ENCODE measurements around the gene PDP2.

Gene PDP2

GRCh38 chr16:66880288-66881013, at the start of gene PDP2:
TSS of gene PDP2 (plus strand) at chr16:66880515. CDS start at chr16:66884285, 3,770 bp downstream.
- DNase-seq, result peak; percentile 92

DNA sequence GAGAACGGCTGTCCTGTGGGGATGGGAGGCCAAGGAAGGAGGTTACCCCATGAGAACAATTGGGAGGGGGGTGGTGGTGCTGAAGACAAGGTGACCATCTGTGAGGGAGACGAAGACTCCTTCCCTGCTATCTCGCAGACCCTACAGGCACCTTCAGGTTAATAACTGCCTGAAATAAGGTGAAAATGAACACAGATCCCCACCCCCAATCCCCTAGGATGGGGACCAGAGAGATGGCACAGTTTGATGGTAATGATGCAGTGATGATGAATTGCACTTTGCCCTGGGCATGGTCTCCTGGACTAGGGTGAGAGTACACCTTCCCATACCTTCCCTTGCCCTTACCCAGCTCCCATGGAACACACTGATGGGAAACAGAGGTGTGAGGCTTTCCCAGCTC, 48.1 kb upstream of the PDP2 start:
- no peak for DNase-seq

DNA sequence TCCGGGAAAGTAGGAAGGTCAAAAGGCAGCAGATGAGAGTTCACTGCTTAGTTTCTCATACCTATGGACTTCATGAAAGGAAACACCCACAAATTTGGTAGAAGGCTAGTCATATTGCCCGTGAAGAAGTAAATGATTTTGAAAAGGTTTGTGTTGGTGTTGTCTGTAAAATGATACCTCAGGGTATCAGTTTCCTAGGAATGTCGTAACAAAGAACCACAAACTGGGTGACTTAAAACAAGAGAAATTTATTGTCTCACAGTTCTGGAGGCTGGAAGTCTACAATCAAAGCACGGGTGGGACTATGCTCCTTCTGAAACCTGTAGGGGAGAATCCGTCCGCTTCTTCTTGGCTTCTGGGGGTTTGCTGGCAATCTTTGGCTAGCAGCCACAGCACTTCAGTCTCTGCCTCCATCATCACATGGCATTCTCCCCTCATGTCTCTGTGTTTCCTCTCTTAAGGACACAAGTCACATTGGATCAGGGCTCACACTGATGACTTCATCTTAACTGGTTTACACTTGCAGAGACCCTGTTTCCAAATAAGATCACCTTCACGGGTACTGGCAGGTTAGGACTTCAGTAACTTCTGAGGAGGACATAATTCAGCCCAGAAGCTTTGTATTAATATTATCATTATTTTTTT, 47.5 kb upstream of the PDP2 start:
- peak; percentile 63 for DNase-seq

DNA sequence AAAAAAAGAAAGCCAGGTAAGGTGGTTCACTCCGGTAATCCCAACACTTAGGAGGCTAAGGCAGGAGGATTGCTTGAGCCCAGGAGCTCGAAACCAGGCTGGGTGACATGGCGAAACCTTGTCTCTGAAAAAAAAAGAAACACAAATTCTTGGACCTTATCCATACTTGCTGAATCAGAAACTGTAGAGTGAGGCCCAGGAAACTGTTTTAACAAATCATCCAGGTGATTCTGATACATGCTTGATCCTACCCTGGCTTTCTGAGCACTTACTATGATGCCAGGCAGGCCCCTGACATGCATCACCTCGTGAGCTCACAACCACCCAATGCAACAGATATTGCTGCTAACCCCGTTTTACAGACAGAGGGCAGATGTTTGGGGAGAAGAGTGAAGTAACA, 45.6 kb upstream of the PDP2 start:
- no peak for DNase-seq

DNA sequence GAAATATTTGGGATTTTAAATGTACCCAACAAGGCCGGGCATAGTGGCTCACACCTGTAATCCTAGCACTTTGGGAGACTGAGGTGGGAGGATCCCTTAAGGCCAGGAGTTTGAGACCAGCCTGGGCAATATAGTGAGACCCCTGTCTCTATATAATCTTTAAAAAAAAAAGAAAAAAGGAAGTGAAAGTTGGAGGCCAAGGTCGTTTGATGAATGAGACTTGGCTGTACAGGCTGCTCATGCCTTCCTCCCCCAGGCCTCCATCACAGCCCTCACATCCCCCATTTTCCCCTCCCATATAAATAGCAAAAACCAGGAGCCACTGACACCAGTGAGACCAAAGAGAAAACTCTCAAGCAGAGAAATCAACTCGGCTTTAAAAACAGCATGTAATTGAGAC, 39.4 kb upstream of the PDP2 start:
- DNase-seq, result no peak

DNA sequence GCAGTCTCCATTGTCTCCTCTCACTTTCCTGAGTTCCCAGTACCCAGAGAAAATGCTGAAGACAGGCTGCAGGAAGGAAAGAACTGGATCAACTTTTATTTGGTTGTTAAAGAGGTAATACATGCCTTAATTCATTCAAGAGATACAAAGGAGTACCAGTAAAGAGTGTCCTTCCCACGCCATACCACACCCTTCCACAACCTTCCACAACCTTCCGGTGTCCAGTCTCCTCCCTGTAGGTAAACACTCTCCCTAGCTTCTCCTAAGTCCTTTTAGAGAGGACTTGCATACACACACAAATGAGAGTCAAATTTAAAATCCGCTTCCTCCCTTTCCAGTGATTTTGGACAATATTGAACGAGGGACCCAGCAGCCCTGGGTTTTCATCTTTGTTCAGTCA, 38.9 kb upstream of the PDP2 start:
- DNase-seq, result no peak

DNA sequence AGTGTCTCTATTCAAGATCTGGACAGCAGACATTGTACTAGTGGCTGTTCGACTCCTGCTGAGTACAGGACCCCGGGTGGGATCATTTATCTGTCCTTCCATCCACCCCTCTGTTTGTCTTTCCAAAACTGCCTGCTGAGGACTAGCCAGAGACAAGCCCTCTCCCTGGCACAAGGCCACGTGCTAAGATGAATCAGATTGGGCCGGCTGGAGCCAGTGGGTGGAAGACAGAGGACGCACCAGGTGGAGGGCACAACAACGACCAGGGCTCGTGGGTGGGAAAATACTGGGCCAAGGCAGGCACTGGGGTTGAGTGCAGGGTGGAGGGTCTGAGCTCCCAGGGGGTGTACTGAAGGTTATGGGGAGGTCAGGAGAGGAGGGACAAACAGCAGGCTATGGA, 37.5 kb upstream of the PDP2 start:
- peak; percentile 15 for DNase-seq

DNA sequence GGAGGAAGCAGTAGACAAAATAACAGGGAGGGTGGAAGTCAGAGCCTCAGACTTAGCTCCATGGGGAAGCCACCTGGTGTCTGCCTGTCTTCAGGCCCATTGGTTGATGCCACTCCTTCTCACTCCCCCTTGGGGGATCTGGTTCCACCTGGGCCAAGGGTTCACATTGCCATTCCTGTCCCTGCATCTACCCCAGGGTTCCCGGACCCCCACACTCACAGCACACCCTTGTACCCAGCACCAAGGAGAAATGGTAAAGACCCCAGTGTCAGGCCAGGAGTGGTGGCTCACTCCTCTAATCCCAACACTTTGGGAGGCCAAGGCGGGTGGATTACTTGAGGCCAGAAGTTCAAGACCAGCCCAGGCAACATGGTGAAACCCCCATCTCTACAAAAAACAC, 37.1 kb upstream of the PDP2 start:
- no peak for DNase-seq

DNA sequence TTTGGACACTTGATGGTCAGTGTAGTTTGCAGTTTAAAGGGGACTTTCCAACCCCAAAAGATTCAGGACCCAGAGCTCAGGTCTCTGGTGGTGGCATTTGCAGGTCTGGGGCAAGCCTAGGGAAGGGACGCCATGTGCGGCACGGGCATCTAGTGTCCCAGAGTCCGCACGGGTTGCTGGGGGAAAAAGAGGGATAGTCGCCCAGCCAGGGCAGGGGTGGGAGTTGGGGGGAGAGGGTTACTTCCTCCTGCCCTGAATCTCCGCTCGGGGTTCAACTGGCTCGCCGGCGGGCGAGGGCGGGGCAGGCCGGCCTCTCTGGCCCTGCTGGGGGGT, 36.3 kb upstream of the PDP2 start:
- no peak for DNase-seq

DNA sequence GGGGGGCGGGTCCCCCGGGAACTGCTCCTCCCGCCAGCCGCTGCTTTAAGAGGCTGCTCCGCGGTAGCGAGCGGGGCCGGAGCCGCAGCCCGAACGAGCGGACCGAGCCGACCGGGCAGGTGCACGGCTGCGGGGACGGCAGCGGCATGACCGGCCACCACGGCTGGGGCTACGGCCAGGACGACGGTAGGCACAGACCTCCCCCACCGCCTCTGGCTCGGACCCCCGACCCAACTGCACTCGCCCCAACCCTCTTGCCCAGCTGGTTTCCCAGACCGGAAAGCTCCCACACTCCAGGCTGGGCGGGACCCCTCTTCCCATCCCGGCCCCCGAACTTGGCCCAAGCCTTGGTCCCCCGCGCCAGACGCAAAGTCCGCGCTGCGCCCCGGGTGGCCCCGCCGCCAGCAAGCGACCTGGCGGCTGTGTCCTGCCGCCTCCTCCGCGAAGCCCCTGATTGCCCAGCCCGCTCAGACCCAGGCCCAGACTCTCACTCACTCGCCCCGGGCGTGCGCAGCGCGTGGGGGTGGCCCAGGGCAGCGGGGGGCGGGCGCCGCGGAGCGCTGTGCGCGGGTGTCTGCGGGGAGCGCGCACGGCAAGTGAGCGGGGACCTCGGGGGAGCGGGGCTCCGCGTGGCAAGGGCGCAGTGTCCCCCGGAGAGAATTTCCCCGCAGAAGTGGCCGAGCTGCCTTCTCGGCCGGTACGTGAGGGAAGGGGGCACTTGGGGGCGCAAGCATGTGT, 35.8 kb upstream of the PDP2 start, which contains the start of gene CA7:
Gene CA7, plus strand, starts transcription at position 73 of the 738 bp plus-strand sequence. Its CDS starts 74 bp downstream, at position 147.
- no peak for DNase-seq

DNA sequence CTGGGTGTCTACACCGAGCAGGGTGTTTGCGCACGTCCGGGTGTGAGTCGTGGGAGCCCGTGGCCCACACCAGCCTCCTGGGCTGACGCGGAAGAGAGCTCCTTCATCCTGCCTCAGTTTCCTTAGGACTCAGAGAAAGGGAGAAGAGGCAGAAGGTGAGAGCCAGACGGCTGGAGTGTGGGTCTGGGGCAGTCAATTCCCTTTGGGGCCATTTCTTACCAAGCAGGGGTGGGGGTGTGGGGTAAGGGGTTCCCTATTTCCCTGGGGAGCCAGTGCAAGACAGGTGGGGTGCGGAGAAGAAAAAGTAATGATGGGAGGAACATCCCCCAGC, 35.3 kb upstream of the PDP2 start:
- DNase-seq, result no peak

- peak; percentile 98 for DNase-seq
These were observed 34.5 kb upstream of the PDP2 start for GRCh38 chr16:66845791-66846221.

DNA sequence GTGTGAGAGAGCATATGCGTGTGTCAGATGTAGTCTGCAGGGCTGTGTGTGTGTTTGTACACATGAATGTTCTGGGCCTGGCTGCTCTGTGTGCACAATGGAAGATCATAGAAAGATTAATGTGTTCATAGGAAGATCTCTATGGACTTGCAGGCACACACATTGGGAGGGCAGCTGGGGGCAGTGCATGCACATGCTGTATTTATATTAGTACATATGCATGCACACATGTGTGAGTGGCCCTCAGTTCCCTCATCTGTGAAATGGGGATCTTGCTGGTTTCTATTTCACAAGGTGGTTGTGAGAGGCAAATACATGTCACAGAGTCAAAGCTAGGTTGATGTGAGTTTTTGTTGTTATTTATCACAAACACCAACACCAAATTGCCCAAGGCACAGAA, 34.0 kb upstream of the PDP2 start:
- no peak for DNase-seq

DNA sequence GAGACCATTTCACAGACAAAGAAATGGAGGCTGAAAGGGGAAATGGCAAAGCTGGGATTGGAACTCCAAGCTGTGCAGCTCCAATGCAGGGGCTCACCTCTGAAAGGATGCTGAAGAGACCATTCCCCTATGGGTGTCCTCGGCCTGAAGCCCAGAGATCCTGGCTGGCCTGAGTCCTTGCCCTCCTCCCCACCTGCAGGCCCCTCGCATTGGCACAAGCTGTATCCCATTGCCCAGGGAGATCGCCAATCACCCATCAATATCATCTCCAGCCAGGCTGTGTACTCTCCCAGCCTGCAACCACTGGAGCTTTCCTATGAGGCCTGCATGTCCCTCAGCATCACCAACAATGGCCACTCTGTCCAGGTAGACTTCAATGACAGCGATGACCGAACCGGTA, 33.5 kb upstream of the PDP2 start:
- no peak for DNase-seq

- DNase-seq, result no peak
These were observed 32.7 kb upstream of the PDP2 start for GRCh38 chr16:66847533-66848067.

DNA sequence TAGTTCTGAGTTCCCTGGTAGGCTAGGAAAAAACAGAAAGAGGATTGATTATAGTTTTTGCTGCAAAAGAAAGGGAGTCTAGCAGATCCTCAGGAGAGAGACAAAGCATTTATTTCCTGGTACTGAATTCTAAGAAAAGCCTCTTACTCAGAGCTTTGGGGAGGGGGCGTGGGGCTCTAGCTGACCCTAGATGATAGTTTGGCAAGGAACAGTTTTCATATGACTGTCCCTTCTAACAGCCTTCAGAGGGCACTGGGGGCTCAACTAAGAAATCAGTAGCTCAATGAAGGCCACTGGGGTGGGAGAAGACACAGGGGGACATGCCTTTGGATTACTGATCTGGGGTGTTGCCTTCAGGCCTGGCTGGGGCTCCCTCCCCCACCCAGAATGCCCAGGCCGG, 32.1 kb upstream of the PDP2 start:
- no peak for DNase-seq

- DNase-seq, result peak; percentile 22
These were observed 31.3 kb upstream of the PDP2 start for GRCh38 chr16:66849021-66849420.

- DNase-seq, result no peak
These were observed 30.8 kb upstream of the PDP2 start for GRCh38 chr16:66849549-66849948.

GRCh38 chr16:66850115-66850815, 30.1 kb upstream of the PDP2 start:
- no peak for DNase-seq

- no peak for DNase-seq
These were observed 28.9 kb upstream of the PDP2 start for GRCh38 chr16:66851166-66851964.

DNA sequence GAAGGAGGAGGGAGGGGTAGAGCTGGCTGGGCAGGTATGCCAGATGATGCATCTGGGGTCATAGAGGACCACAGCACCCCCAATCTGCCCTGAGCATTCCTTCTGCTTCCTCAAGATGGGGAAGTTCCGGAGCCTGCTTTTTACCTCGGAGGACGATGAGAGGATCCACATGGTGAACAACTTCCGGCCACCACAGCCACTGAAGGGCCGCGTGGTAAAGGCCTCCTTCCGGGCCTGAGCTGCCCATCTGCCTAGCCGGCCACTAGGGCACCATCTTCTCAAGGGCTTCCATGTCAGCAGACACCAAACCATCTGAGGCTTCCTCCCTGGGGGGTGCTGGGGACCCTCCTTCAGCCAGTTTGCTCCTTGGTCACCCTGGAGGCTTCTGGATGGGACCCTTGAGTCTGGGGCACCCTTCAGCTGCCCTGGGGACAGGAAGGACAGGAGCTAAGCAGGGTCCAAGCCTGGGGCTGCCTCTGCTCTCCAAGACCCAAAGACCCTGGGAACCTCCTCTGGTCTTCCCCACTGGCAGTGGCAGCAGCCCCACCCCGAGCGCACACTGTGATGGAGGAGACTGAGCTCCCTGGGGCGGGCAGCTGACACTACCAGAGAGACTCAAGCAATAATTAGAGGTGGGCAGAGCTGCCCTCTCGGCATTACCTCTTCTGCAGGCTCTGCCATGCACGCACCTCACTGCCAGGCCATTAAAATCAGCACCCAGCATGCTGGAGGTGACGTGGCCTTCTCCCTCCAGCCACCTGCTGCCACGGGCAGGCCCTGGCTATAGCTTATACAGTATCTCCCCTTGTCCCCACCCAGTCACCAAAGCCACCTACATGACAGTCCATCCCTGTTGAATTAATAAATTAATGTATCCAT, 26.8 kb upstream of the PDP2 start:
- DNase-seq, result no peak
